ENCODE results near the gene SYCP2. TPM values are rescaled to one million over a fixed set of nuclear protein-coding genes. Genes with fewer than 3 reads are reported as not detected.

Gene SYCP2
- total and polyA plus RNA-seq, 2 of the 8 experiments (the other 6 are each of a cell fraction or from before 2014, with no cell fraction given): 0.02 to 0.50 TPM

DNA sequence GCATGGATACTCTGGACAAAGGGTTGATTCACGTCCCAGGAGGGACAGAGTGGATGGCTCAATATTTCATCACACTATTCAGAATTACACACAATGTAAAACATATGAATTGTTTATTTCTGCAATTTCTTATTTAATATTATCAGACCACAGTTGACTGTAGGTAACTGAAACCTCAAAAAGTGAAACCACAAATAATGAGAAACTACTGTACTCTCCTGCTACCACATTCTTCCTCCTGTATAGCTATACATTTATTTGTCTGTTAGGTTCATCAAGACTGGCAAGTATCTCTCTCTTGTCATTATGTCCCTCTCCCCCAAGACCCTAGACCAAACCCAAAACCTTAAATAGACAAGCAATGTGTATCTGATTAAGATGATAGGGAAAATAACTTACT is 60.0 kb downstream of the SYCP2 start:
- no peak overlapping the region for H3K56ac ChIP-seq (replicated peaks; ENCODE audit: insufficient read length, low read depth, low read length)
- ChIA-PET CTCF (ENCODE audit: partially characterized antibody) (no interaction called here), POLR2A (ENCODE audit: partially characterized antibody) (no interaction called here)
- H2BK12ac ChIP-seq (ENCODE audit: low read depth, low read length): no peak overlapping the region
- no peak overlapping the region for H2BK20ac ChIP-seq (ENCODE audit: low read length)
- H2BK15ac ChIP-seq (ENCODE audit: low read length): no peak overlapping the region
- H4K5ac ChIP-seq (ENCODE audit: insufficient read length, low read depth, low read length): no peak overlapping the region
- H2BK120ac ChIP-seq (replicated peaks; ENCODE audit: low read depth, low read length): no peak overlapping the region
- no peaks in the 10 kb centered on the region for H3K36me3 ChIP-seq (ENCODE audit: control insufficient read depth in 2 of 4, insufficient read depth in 4 of 4, low read length in 3 of 4)
- no peak overlapping the region for H3K4me3 ChIP-seq (ENCODE audit: extremely low read depth in 1 of 4, insufficient read depth in 2 of 4, low read depth in 3 of 4, low read length in 4 of 4)
- H3K79me1 ChIP-seq (ENCODE audit: low read depth, low read length): no peaks in the 10 kb centered on the region
- no peak overlapping the region for H3K23ac ChIP-seq (ENCODE audit: insufficient read length)
- H4K91ac ChIP-seq (replicated peaks; ENCODE audit: insufficient read length, low read length): no peak overlapping the region
- DNase-seq (ENCODE audit: low read depth in 1 of 2, low spot score in 2 of 2): no peak
- H2AFZ ChIP-seq (ENCODE audit: low read length): no peak overlapping the region
- H2BK5ac ChIP-seq (ENCODE audit: low read depth, low read length): no peak overlapping the region
- no peak overlapping the region for H3K9ac ChIP-seq (replicated peaks in 1 of 4; ENCODE audit: extremely low read depth in 1 of 4, low read depth in 3 of 4, low read length in 3 of 4)
- no peak overlapping the region for H3K18ac ChIP-seq (ENCODE audit: extremely low read depth, low read length)
- no peak overlapping the region for H4K8ac ChIP-seq (ENCODE audit: extremely low read depth, insufficient read depth, low read length)
- H3K27ac ChIP-seq (ENCODE audit: low read depth, low read length): no peak overlapping the region
- H3K4ac ChIP-seq (replicated peaks; ENCODE audit: insufficient read length, low read depth, low read length): no peak overlapping the region
- no peaks in the 10 kb centered on the region for H3K4me1 ChIP-seq (replicated peaks in 1 of 4; ENCODE audit: control insufficient read depth in 3 of 4, insufficient read depth in 4 of 4, low read length in 3 of 4)
- no peak overlapping the region for H3K4me2 ChIP-seq (ENCODE audit: insufficient read depth in 1 of 2, low read depth in 2 of 2, low read length in 2 of 2)
- peaks cover 31 to 52% of the 10 kb centered on the region in 2 experiments for H3K9me3 ChIP-seq (ENCODE audit: insufficient read depth in 2 of 2, low read depth in 1 of 2, low read length in 1 of 2)
- no peaks in the 10 kb centered on the region for H3K23me2 ChIP-seq (ENCODE audit: low read depth, low read length)
- 53% methylated on average over 1 of the region's 1 CpG; no CpG with 5 or more reads in 1 of the 2 experiments for WGBS, 2 experiments (ENCODE audit: extremely low coverage in 1 of 2, insufficient coverage in 1 of 2, insufficient read length in 1 of 2, insufficient replicate concordance in 2 of 2, low coverage in 1 of 2, low lambda C conversion rate in 2 of 2, missing lambda C conversion rate in 1 of 2)
- no peak for FAIRE-seq
- H3K14ac ChIP-seq (ENCODE audit: insufficient read length): no peak overlapping the region
- no peak overlapping the region for H2AK5ac ChIP-seq (ENCODE audit: low read depth, low read length)
- H3K79me2 ChIP-seq (ENCODE audit: control insufficient read depth in 1 of 2, insufficient read depth in 2 of 2, low read length in 2 of 2): no peaks in the 10 kb centered on the region
- H3K27me3 ChIP-seq (replicated peaks in 1 of 4; ENCODE audit: control insufficient read depth in 3 of 4, extremely low read depth in 1 of 4, insufficient read depth in 3 of 4, low read length in 3 of 4): no peaks in the 10 kb centered on the region; a peak in 1 of 7 replicates
- no peaks in the 10 kb centered on the region for H4K20me1 ChIP-seq (replicated peaks in 1 of 2; ENCODE audit: control insufficient read depth in 1 of 2, insufficient read depth in 2 of 2, low read length in 2 of 2)
- TF ChIP-seq MAFK (IDR thresholded peaks at IDR 0.05; ENCODE audit: low read depth, low read length) (no peak), RBBP5 (IDR thresholded peaks at IDR 0.05; ENCODE audit: borderline replicate concordance, low read depth, low read length) (no peak), FOSL1 (IDR thresholded peaks at IDR 0.05; ENCODE audit: insufficient read depth, low read depth, low read length) (no peak), SIN3A (conservative IDR thresholded peaks at IDR 0.05 in 1 of 2, IDR thresholded peaks at IDR 0.05 in 1 of 2; ENCODE audit: low read depth in 1 of 2, low read length in 2 of 2) (no peak), RXRA (IDR thresholded peaks at IDR 0.05; ENCODE audit: insufficient read depth, low read depth, low read length) (no peak), JUND (IDR thresholded peaks at IDR 0.05; ENCODE audit: low read length) (no peak), RNF2 (IDR thresholded peaks at IDR 0.05; ENCODE audit: borderline replicate concordance, low read depth, low read length, missing control alignments, poor library complexity, severe bottlenecking) (no peak), RAD21 (IDR thresholded peaks at IDR 0.05 in 1 of 2, conservative IDR thresholded peaks at IDR 0.05 in 1 of 2; ENCODE audit: low read depth in 2 of 2, low read length in 2 of 2) (no peak), BACH1 (IDR thresholded peaks at IDR 0.05; ENCODE audit: low read length) (no peak), KDM5A (IDR thresholded peaks at IDR 0.05; ENCODE audit: low read length) (no peak), SP2 (IDR thresholded peaks at IDR 0.05; ENCODE audit: low read length) (no peak), POLR2A (IDR thresholded peaks at IDR 0.05; ENCODE audit: control extremely low read depth in 1 of 2, low read depth in 2 of 2, low read length in 2 of 2) (no peak), CREB1 (IDR thresholded peaks at IDR 0.05) (no peak), POU5F1 (IDR thresholded peaks at IDR 0.05; ENCODE audit: low read depth, low read length) (no peak)
- TF ChIP-seq, protein P1, sequence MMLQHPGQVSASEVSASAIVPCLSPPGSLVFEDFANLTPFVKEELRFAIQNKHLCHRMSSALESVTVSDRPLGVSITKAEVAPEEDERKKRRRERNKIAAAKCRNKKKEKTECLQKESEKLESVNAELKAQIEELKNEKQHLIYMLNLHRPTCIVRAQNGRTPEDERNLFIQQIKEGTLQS (IDR thresholded peaks at IDR 0.05; ENCODE audit: insufficient read depth, low read depth, low read length): no peak

Measured in H1 (cell line).